ENCODE data around the gene SLFN14.
"Not testable (repeated sequence)": the region's sequence is repeated elsewhere in the genome, so short reads cannot be mapped to it uniquely, and the experiment has no call there.

SLFN14 gene

DNA sequence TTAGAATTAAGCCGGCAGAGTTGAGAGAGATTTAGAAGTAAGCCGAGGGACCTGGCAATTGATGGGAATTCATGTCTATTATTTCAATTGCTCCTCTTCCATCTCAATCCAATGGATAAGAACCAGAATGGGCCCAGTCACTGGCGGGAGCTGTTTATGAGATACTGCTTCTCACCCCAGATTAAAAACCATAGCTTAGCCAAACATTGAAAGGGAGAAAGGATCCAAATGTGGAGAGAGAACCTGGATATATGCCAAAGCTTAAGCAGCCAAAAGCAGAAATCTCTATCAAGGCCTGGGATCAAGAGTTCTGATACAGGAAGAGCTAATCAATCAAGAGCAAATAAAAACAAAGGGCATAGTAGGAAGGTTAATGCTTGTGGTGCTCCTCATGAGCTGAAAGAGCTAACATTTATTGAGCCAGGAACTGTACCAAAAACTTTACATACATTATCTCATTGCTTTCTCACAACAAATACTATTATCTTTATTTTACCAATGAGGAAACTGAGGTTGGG, 26.0 kb downstream of the SLFN14 start:
- TF ChIP-seq PAX5 (IDR thresholded peaks at IDR 0.05; ENCODE audit: insufficient read depth, low read length, severe bottlenecking) (no peak), POLR2A (IDR thresholded peaks at IDR 0.05; ENCODE audit: low read depth, low read length) (no peak), TAF1 (IDR thresholded peaks at IDR 0.05; ENCODE audit: low read depth, low read length) (no peak), POLR2AphosphoS5 (IDR thresholded peaks at IDR 0.05; ENCODE audit: low read depth, low read length) (no peak), SPI1 (IDR thresholded peaks at IDR 0.05; ENCODE audit: low read depth, low read length) (no peak), POU2F2 (IDR thresholded peaks at IDR 0.05; ENCODE audit: low read depth, low read length) (no peak)
- DNase-seq (ENCODE audit: insufficient read length, low spot score) (no peak), FAIRE-seq (no peak)

GRCh38 chr17:35531160-35531559, 29.5 kb downstream of the SLFN14 start:
- no peak for FAIRE-seq
- DNase-seq (ENCODE audit: insufficient read length, low spot score), result no peak
- TF ChIP-seq POLR2AphosphoS5 (IDR thresholded peaks at IDR 0.05; ENCODE audit: low read depth, low read length) (no peak), PAX5 (IDR thresholded peaks at IDR 0.05; ENCODE audit: insufficient read depth, low read length, severe bottlenecking) (no peak), POLR2A (IDR thresholded peaks at IDR 0.05; ENCODE audit: low read depth, low read length) (no peak), SPI1 (IDR thresholded peaks at IDR 0.05; ENCODE audit: low read depth, low read length) (no peak), TAF1 (IDR thresholded peaks at IDR 0.05; ENCODE audit: low read depth, low read length) (no peak), POU2F2 (IDR thresholded peaks at IDR 0.05; ENCODE audit: low read depth, low read length) (no peak)

DNA sequence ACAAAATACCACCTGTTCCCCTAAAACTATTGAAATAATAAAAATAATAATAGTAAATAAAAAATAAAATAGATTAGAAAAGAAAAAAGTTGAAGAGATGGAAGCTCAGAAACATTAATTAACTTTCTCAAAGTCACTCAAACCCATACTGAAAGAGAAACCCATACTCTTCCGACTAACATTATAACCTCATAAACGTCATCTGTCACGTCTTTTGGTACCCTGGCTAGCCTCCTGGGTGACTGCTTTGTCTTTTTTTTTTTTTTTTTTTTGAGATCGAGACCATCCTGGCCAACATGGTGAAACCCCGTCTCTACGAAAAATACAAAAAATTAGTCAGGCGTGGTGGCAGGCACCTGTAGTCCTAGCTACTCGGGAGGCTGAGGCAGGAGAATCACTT, 30.8 kb downstream of the SLFN14 start:
- DNase-seq (ENCODE audit: insufficient read length, low spot score) (no peak), FAIRE-seq (no peak)
- TF ChIP-seq POLR2A (IDR thresholded peaks at IDR 0.05; ENCODE audit: low read depth, low read length) (no peak), SPI1 (IDR thresholded peaks at IDR 0.05; ENCODE audit: low read depth, low read length) (no peak), TAF1 (IDR thresholded peaks at IDR 0.05; ENCODE audit: low read depth, low read length) (no peak), POLR2AphosphoS5 (IDR thresholded peaks at IDR 0.05; ENCODE audit: low read depth, low read length) (no peak), POU2F2 (IDR thresholded peaks at IDR 0.05; ENCODE audit: low read depth, low read length) (no peak), PAX5 (IDR thresholded peaks at IDR 0.05; ENCODE audit: insufficient read depth, low read length, severe bottlenecking) (no peak)

GRCh38 chr17:35529326-35529725, 31.3 kb downstream of the SLFN14 start:
- DNase-seq (ENCODE audit: insufficient read length, low spot score); FAIRE-seq: not testable (repeated sequence)

DNA sequence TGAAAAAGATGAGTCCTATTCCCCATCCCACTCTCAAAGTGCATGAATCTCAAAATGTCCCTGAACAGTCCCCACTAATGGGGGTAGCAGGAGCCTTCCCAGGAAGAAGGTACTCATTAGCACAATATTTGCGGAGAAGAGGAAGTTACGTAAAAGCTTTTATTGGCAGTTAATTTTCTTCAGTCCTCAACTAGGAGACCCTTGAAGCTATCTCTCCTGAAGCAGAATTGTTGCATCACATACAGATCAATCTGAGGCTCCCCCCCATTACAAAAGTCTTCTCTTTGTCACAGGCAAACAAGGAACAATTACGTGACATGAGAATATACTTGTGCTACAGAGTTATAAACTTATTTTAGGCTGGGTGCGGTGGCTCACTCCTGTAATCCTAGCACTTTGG, 37.3 kb downstream of the SLFN14 start:
- TF ChIP-seq TAF1 (IDR thresholded peaks at IDR 0.05; ENCODE audit: low read depth, low read length), result no peak
- DNase-seq (ENCODE audit: insufficient read length, low spot score), result no peak
- FAIRE-seq, result no peak

DNA sequence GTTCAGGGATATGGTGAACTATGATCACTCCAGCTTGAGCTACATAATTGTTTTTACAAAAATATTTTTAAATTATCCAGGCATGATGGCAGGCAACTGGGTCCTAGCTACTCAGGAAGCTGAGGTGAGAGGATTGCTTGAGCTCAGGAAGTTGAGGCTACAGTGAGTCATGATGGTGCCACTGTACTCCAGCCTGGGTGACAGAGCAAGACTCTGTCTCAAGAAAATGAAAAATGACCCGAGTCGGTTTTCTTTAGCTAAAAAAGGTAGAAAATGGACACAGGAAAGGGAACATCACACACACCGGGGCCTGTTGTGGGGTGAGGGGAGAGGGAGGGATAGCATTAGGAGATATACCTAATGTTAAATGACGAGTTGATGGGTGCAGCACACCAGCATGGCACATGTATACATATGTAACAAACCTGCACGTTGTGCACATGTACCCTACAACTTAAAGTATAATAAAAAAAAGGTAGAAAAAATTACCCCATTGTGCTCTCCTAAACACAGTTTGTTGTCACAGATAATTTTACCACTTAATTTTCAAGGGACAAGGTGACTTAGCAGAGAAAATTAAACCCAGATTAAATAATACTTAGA, 38.9 kb downstream of the SLFN14 start:
- FAIRE-seq; DNase-seq (ENCODE audit: insufficient read length, low spot score): not testable (repeated sequence)

DNA sequence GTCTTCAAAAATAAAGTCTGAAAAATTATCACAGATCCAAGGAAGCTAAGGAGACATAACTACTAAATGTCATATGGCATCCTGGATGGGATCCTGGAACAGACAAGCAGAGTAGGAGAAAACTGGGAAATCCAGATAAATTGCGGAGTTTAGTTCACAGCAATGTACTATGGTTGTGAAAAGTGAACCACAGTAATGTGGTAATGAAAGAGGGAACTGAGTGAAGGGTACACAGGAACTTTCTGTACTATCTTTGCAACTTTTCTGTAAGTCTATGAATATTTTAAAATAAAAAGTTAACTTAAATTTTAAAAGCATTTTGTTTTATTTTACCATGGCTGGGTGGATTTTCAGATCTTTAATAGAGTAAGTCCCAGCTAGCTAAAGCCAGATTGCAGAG, 39.5 kb downstream of the SLFN14 start:
- TF ChIP-seq POU2F2 (IDR thresholded peaks at IDR 0.05; ENCODE audit: low read depth, low read length) (no peak), SPI1 (IDR thresholded peaks at IDR 0.05; ENCODE audit: low read depth, low read length) (no peak), TAF1 (IDR thresholded peaks at IDR 0.05; ENCODE audit: low read depth, low read length) (no peak), PAX5 (IDR thresholded peaks at IDR 0.05; ENCODE audit: insufficient read depth, low read length, severe bottlenecking) (no peak), POLR2AphosphoS5 (IDR thresholded peaks at IDR 0.05; ENCODE audit: low read depth, low read length) (no peak), POLR2A (IDR thresholded peaks at IDR 0.05; ENCODE audit: low read depth, low read length) (no peak)
- no peak for DNase-seq (ENCODE audit: insufficient read length, low spot score)
- no peak for FAIRE-seq

DNA sequence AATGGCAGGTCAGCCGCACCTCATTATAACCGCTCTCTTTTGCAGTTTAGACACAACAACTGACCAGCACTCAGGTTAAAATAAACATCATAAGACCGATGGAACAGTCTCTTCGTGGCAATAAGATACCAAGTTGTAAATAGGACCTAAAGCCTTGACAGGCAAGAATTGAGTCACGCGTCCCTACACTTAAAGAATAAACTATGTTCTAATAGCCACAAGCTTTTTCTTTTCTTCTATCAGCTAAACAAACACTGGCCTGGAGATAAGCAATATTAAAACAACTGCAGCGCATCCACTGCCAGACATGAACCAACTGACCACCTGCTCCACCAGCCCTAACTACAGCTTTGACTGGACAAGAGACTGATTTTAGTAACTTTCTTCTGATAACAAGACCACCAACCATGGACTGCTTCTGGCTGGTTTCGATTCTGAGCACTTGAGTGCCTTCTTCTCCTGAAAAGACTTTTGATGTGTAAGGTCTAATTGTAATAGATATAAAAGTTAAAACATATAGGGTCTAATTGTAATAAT, 40.6 kb downstream of the SLFN14 start:
- no peak for FAIRE-seq
- no peak for TF ChIP-seq SPI1 (IDR thresholded peaks at IDR 0.05; ENCODE audit: low read depth, low read length)
- no peak for TF ChIP-seq PAX5 (IDR thresholded peaks at IDR 0.05; ENCODE audit: insufficient read depth, low read length, severe bottlenecking)
- TF ChIP-seq POLR2AphosphoS5 (IDR thresholded peaks at IDR 0.05; ENCODE audit: low read depth, low read length), result no peak
- no peak for TF ChIP-seq TAF1 (IDR thresholded peaks at IDR 0.05; ENCODE audit: low read depth, low read length)
- DNase-seq (ENCODE audit: insufficient read length, low spot score), result no peak

- TF ChIP-seq PAX5 (IDR thresholded peaks at IDR 0.05; ENCODE audit: insufficient read depth, low read length, severe bottlenecking) (no peak), POLR2AphosphoS5 (IDR thresholded peaks at IDR 0.05; ENCODE audit: low read depth, low read length) (no peak), SPI1 (IDR thresholded peaks at IDR 0.05; ENCODE audit: low read depth, low read length) (no peak), POU2F2 (IDR thresholded peaks at IDR 0.05; ENCODE audit: low read depth, low read length) (no peak), POLR2A (IDR thresholded peaks at IDR 0.05; ENCODE audit: low read depth, low read length) (no peak), TAF1 (IDR thresholded peaks at IDR 0.05; ENCODE audit: low read depth, low read length) (no peak)
- FAIRE-seq, result no peak
- DNase-seq (ENCODE audit: insufficient read length, low spot score), result no peak
Measured at GRCh38 chr17:35519439-35519838, 41.2 kb downstream of the SLFN14 start.

DNA sequence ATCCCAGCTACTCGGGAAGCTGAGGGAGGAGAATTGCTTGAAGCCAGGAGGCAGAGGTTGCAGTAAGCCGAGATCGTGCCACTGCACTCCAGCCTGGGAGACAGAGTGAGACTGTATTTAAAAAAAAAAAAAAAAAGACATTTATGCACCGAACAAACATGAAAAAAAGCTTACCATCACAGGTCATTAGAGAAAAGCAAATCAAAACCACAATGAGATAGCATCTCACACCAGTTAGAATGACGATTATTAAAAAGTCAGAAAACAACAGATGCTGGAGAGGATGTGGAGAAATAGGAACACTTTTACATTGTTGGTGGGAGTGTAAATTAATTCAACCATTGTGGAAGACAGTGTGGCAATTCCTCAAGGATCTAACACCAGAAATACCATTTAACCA, 42.2 kb downstream of the SLFN14 start:
- DNase-seq (ENCODE audit: insufficient read length, low spot score); FAIRE-seq: not testable (repeated sequence)

DNA sequence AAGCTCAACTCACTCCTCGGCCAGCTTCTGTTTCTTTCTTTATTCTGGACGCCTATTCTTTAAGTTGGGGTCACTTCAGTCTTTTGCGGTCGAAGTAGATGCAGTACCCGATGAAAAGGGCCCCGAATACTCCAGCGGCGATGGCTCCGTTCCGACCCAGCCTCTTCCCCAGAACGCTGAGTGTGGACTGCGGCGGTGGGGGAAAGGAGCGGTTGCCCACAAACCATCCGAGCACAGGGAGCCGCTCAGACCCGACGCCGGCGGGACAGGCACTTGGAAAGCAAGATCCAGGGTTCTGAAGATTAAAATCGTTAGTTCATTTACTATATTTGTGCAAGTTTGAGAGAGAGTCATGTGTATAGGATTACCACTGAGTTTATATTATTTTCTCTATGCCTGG, 45.6 kb downstream of the SLFN14 start:
- TF ChIP-seq SPI1 (IDR thresholded peaks at IDR 0.05; ENCODE audit: low read depth, low read length), result no peak
- TF ChIP-seq POU2F2 (IDR thresholded peaks at IDR 0.05; ENCODE audit: low read depth, low read length), result no peak
- DNase-seq (ENCODE audit: insufficient read length, low spot score) (no peak), FAIRE-seq (no peak)

Measured in GM12891 (cell line).